HG02623 (cell line): ENCODE data around the gene CDK1.
A peak's percentile ranks its signal among the peaks of the same experiment; 100 is the strongest.
"Not testable (repeated sequence)": the region's sequence is repeated elsewhere in the genome, so short reads cannot be mapped to it uniquely, and the experiment has no call there.

Experiments
- ATAC-seq: cut with Tn5 transposase; IDR thresholded peaks from one replicate; pipeline ENCODE4 v1.9.1; 2021; ENCODE audit warnings: moderate library complexity; ENCODE audit not compliant: unreplicated experiment

CDK1 gene

GRCh38 chr10:60810437-60811182 lies 32.3 kb downstream of the CDK1 start:
- ATAC-seq = no peak

DNA sequence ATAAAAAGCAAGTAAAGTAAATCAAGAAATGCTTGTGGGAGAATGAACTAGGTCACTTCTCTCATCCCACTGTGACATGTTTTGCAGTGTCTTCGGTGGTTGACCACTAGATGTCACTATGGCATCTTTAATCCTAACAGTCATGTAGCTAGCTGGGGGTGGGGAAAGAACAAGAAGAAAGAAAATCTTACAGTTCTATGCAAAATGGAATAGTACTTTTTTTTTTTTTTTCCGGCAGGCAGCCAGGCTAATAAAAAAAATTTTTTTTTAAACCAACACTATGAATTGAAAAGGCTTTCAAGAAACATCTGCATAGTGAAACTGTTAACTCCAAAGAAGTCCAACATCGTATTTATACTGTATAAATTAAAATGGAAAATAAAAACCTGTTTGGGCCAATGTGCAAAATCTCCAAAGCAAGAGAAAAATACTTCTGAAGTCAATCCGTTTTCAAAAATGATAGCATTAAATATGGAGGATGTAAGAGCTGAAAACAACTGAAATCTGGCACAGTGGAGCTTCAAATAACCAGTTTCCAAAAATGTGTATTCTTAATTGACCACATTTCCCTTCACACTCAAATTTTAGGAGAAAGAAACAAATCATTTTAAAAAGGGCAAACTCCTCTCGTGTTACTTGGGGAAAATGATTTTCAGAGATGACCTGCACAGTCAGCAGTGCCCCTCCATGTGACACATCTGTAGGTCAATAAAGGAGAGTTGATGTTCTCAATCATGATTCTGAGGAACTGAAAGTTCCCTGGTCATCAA lies 38.5 kb downstream of the CDK1 start:
- ATAC-seq = peak; percentile 84

DNA sequence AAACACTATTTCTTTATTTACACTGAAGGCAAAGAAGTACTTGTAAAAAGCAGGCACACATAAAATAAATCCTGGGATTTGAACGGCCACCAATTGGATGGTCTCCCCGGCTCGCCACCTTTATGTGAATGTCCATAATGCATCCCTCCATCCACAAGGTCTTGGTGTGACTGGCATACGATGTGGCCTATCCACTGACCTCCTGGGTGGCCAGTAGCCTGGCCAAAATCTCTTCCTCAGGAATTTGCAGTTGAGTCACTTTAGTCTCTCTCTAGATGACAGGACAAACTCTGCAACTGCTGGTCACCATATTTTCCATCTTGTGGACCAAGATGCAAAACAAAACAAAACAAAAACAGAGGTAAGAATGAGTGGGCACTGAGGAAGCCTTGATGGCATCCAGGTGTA lies 39.1 kb downstream of the CDK1 start:
- ATAC-seq = no peak

- no peak for ATAC-seq
Measured at GRCh38 chr10:60818134-60818770, 40.0 kb downstream of the CDK1 start.

DNA sequence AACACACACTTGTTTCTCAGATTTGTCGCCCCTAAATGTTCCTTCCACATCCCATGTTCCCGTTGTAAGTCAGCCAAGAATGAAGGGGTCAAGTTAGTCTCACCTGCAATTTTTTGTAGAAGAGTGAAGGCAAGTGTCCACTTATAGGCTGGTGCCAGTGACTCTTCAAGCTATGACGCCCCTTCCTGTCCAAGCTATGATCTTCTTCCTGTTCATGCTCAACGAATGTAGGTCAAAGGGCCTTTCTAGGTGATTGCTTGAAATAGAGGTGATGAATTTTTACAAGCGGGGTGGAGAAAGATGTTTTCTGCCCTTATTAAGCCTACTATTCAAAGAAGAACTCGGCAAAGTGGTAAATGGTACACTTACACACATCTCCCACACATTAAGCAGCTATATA lies 41.0 kb downstream of the CDK1 start:
- ATAC-seq = no peak

DNA sequence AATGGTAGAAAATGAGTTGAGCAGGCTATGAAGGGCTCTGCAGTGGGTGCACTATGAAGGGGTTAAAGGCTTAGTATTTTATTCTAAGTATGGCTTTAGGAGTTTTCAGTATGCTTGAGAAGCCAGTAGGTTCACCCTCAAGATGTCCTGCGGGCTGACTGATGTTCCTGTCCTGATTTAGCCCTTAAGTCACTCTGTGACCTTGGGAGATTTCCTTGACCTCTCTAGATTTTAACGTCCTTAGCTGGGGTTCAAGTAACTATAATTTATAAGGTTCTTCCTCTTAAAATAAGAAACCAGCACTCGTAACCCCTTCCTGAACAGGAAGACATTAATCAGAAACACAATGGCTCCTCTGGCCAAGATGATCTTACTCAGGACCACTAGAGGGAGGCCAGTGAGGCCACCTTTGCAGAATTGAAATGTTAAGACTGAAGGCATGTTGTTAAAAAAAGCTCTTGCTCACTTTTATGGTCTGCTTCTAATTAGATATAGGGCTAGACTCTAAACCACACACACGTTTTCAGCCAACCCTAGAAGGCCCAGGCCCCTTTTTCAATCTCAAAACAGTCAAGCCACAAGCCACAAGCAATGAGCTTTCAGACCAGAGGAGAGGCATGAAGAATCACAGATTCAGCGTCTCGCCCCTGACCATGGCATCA lies 41.9 kb downstream of the CDK1 start:
- peak; percentile 52 for ATAC-seq

DNA sequence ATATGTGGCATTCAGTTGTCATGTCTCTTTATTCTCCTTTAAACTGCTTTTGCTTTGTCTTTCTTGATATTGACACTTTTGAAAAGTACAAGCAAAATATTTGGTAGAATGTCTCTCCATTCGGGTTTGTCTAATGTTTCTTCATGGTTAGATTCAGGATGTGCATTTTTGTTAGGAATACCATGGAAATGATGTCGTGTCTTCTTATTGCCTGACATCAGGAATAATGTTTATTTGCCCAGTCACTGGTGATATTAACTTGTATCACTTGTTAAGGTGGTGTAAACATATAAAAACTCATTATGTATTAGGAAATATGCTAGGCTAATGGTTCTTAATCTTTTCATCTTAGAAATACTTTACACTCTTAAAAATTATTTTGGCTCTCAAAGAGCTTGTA lies 43.4 kb downstream of the CDK1 start:
- ATAC-seq = no peak

- ATAC-seq = no peak
Measured at GRCh38 chr10:60822809-60823208, 44.5 kb downstream of the CDK1 start.

GRCh38 chr10:60823324-60823723 lies 45.0 kb downstream of the CDK1 start:
- ATAC-seq = no peak

DNA sequence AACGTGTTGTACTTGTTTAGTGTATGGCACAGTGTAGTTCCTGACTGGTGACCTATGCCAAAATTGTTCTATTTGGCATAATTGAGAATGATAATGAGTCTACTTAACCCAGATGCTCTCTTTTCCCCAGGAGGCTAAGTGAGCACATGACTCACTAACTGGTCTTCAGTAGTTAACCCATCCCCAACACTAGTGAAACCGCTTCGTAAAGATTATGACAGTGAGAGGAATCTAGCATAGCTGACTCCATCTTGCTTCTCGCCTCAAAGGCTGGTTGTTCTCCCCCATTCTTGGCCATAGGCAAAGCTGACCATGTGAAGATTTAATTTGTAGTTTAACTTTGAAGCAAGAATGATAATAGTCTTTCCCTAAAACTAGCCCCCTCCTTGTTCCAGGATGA lies 47.2 kb downstream of the CDK1 start:
- ATAC-seq = no peak

- ATAC-seq = no peak
Measured at GRCh38 chr10:60827791-60828488, 49.7 kb downstream of the CDK1 start.

DNA sequence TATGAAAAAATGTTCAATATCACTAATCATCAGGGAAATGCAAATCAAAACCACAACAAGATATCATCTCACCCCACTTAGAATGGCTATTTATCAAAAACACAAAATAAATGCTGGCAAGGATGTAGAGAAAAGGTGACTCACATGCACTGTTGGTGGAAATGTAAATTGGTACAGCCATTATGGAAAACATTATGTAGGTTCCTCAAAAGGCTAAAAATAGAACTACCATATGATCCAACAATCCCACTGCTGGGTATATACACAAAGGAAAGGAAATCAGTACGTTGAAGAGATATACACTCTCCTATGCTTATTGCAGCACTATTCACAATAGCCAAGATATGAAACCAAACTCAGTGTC lies 50.2 kb downstream of the CDK1 start:
- no peak for ATAC-seq

DNA sequence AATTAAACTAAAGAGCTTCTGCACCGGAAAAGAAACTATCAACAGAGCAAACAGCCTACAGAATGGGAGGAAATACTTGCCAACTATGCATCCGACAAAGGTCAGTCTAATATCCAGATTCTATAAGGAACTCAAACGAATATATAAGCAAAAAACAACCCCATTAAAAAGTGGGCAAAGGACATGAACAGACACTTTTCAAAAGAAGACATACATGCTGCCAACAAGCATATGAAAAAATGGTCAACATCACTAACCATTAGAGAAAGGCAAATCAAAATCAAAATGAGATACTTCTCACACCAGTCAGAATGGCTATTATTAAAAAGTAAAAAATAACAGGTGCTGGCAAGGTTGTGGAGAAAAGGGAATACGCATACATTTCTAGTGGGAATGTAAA lies 53.9 kb downstream of the CDK1 start:
- ATAC-seq = not testable (repeated sequence)

DNA sequence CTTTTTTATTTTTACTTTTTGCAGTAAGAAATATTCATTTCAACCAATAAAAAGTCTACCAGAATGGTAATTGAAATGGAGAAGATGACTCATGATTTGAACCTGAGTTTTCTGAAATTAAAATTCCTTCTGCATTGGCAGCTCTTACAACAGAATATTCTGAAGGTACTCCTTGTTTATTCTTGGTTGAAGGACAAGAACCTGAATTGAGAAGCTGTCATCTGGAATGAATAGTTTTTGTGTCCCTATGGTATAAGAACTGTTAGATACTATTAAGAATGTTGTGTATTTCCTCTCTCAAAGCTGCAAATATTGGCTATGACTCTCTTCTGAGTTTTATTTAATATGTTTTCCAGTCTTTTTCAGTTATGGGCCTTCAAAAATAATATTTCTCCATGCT lies 56.1 kb downstream of the CDK1 start:
- no peak for ATAC-seq

DNA sequence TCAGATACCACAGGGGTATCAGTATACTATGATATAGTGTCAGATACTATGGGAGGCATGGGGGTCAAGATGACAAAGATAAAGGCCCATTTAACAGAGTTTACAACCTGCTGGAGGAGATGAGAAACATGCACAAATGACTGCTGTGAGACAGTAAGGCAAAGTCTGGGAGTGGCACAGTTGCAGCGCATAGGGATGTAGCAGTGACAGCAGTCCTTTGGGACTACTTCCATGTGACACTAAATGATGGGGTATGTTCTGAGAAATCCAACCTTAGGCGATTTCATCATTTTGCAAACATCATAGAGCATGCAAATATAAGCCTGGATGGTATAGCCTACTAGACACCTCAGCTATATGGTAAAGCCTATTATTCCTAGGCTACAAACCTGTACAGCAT lies 56.8 kb downstream of the CDK1 start:
- ATAC-seq = no peak

- not testable (repeated sequence) for ATAC-seq
Measured at GRCh38 chr10:60841227-60841626, 62.9 kb downstream of the CDK1 start.

DNA sequence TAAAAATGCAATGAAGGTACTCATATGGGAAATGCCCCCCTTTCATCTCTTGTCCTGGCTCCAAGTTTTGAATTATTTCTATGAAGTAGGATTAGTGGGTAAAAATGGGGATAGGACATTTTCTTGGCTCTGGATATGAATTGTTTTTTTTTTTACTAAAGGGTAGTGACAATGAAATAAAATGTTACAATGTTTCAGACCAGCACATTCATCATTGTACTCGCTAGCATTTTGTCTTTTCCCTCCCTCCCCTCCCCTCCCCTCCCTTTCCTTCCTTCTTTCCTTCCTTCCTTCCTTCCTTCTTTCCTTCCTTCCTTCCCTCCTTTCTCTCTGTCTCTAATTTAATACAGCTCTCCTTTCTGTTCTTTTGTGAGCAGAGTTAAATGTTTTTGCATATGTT lies 64.4 kb downstream of the CDK1 start:
- no peak for ATAC-seq
